Stimulated activated naive CD4-positive, alpha-beta T cell (primary cell): ENCODE data around the gene ACOX1.

Source experiments
- DNase-seq, 6 experiments: peaks; one replicate each; lab custom pipeline; 2025; lab: John Stamatoyannopoulos, UW

The ACOX1 gene

GRCh38 chr17:75978938-75979704 lies at the start of gene ACOX1, which contains the start of gene TEN1:
ACOX1 (minus strand) TSS chr17:75979166; CDS start chr17:75979073, 93 bp downstream.
TEN1 (plus strand) TSS chr17:75979240; CDS start chr17:75986193, 6,953 bp downstream.
- DNase-seq, result peak; percentile 91 to 97 (median 94)

- no peak for DNase-seq
Measured at GRCh38 chr17:76027159-76027839, 48.3 kb upstream of the ACOX1 start, which contains the start of gene EVPL. EVPL (minus strand) TSS chr17:76027306; CDS start chr17:76027198, 108 bp downstream.

- DNase-seq, result no peak
Measured at GRCh38 chr17:76026714-76027158, 47.8 kb upstream of the ACOX1 start.

GRCh38 chr17:76025294-76025693 lies 46.3 kb upstream of the ACOX1 start:
- no peak for DNase-seq

DNA sequence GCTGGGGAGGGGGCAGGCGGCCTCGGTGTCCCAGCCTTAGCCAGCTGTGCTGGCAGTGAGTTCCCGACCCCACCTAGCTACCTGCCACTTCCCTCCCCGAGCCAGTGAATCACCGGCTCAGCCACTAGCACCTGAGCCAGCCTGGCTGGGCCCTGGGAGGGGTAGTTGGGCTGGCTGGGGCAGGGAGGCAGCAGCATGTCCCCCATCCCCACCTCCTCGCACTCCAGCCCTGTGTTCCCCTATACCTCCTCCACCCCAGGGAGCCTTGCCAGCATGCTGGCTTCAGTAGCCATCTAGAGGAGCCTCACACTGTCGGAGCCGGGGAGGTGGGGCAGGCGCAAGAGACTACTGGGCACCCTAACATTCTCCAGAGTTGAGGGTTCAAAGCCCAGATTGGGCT lies 45.4 kb upstream of the ACOX1 start:
- no peak for DNase-seq

DNA sequence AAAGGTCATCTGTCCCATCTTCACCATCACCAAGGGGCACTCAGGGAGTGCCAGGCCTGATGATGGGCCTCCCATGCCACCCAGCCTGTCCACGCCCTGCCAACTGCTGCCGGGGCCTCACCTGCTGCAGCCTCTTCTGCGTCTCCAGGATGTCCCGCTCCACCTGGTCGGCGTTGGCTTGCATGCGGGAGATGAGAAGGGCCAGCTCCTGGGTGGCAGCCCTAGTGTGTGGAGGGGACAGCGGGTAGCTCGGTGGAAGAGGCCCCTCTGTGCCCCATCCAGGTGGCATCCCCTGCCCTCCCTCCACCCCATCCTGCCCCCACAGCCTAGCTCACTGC lies 44.9 kb upstream of the ACOX1 start:
- DNase-seq, result no peak

DNA sequence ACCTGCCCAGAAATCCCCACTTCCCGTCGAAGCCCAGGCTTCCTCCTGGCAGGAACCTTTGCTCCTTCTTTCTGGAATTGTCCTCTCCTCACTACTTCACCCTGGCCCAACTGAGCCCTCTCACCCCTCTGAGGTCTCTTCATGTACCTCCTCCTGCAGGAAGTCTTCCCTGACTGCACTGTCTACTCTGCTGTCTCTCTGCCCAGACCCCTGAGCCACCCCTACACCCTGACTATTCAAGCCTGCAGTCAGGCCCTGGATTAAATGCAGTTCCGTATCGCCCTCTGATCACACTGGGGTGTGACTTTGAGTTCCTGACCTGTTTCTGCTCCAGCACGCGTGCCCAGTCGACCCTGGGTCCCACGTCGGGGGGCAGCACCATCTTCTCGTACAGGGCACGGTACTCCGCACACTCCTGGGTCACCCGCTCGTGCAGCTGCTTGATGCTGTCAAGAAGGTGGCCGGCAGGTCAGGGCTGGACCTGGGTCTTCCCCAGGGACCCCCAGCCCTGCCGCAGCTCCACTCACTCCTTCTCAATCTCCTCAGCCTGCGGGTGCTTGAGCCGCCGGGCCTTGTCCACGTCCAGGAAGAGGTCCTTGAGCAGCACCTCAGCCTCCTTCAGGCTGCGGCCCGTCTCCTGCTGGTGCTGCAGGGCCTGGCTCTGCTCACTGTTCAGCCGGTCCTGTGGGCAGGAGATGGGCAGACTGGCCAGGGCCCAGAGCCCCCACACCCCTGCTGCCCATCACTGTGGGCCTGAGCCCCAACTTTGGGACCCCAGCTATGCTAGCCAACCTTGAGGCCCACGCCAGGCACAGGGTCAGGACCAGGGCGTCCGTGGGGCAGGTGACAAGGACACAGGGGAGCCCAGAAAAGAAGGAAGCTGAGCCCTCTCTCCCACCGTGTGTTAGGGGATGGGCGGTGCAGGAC lies 44.3 kb upstream of the ACOX1 start:
- no peak for DNase-seq

DNA sequence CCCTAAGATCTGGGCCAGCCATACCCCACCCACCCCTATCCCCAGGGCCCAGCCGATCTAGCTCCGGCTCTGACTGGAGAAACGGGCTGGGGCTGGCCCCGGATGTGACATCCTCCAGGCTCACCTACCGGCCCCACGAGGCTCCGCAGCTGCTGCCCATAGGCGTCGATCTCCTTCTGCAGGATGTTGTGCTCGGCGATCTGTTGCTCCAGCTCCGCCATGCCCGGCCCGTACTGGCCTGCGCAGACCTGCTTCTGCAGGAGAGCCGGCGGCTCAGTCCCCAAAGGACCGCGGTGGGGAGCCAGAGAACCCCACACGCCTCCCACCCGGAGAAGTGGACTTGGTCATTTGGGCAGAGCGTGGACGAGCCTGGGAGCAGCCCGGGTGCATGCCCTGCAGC lies 43.3 kb upstream of the ACOX1 start:
- DNase-seq, result no peak

DNA sequence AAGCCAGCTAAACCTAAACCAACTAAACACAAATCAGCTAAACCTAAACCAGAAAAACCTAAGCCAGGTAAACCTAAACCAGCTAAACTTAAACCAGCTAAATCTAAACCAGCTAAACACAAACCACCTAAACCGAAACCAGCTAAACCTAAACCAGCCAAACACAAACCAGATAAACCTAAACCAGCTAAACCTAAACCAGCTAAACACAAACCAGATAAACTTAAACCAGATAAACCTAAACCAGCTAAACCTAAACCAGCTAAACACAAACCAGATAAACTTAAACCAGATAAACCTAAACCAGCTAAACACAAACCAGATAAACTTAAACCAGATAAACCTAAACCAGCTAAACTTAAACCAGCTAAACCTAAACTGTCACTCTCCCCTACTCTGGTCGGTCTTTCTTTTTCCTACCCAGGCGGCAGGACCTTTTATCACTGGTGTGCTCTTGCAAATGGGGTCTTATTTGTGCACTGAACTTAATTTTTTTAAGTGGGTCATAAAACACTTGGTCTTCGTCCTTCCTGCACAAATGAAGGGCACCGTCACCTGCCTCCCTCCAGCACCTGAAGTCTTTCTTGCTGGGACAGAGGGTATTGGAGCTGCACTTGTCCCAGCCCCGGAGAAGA lies 41.0 kb upstream of the ACOX1 start:
- no peak for DNase-seq

GRCh38 chr17:76018801-76019200 lies 39.8 kb upstream of the ACOX1 start:
- no peak for DNase-seq

GRCh38 chr17:76018340-76018680 lies 39.3 kb upstream of the ACOX1 start:
- no peak for DNase-seq

DNA sequence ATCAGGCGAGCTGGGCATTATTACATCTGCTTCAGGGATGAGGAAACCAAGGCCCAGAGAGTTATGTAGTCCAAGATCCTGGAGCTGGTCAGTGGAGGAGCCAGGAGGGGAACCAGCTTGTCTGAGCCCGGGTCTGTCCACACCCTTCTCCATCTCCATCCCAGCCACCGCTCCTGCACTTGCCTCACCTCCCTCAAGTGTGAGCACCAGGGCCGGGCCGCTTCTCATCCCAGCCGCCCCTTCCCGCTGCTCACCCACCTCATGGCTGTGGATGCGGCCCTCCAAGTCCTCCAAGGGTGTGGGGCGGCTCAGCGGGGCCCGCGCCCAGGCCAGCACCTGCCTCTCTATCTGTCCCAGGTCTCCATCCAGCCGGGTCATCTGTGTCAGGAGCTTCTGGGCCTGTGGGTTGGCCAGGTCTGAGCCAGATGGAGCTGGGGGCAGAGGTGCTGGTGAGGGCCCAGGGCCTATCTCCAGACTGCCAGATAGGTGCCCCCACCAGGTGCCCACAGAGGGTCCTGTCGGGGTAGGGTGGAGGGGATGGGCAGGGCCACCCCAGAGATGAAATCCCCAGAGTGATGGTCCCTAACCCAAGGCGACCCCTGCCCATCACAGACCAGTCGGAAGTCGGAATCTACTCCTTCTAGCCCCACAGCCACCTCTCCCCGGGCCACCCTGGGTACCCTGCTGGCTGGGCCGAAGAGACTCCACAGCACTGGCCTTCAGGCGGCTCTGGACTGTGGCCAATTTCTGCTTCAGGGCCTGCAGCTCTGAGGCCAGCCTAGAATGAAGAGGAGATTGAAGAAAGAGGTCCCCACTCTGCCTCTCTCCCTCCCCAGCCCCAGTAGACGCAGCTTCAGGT lies 38.7 kb upstream of the ACOX1 start:
- DNase-seq, result no peak

- DNase-seq, result no peak
Measured at GRCh38 chr17:76014925-76015261, 35.9 kb upstream of the ACOX1 start.

DNA sequence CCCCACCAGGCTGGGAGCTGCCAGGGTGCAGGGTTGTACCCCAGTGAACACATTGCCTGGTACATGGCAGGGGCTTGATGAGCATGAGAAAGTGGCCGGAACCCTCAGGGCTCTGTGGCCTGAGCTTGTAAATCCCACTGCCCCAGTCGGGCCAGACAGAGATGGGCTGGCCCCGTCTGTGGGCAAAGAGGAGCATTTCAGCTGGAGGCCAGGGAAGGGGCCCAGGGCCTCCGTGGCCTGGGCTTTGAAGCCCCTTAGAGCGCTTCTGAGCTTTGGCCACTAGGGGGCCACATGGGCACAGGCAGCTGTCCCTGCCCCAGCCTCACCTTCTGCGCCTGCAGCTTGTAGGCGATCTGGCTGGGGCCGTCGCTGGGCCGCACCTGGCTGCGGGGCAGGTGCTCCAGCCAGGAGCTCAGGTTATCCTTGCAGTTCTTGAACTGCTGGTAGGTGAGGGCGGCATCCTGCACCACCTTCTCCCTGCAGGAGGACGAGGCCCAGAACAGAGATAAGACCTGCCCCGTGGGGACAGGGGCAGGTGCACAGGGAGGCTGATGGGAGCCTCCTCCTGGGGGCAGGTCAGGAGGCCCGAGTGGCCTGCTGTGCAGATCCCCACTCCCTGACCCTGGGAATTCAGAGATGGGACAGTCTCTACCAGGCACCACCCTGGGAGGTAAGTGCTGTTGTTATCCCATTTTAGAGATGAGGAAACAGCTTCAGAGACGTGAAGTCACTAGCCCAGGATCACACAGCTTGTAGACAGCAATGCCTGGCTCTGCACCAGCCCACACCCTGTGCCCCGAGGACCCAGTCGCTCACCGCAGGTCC lies 35.3 kb upstream of the ACOX1 start:
- DNase-seq, result peak; percentile 61 to 84 (median 69)

DNA sequence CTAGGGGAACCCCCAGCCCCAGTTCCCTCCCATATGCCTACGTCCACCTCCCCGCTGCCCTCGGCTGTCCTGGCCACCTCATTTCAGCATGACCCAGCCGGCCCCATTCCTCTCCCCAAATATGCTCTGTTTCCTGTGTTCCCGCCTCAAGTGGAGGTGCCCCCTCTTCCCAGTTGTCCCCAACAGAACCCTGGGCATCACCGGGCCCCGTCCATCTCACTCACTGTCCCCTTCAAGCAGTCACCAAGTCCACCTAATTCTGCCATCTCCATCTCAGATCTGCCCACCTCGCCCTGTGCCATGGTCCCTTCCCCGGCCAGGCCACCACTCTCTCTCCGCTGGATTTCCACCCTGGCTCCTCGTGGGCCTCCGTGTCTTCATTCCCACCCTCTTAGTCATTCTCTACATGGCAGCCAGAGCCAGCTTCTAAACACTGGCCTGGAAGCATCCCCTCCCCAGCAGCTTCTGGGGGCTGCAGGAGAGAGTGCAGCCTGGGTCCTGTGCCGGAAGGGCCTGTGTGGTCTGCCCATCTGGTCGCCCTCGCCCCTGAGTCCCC lies 34.5 kb upstream of the ACOX1 start:
- no peak for DNase-seq

- no peak for DNase-seq
Measured at GRCh38 chr17:76011951-76012350, 33.0 kb upstream of the ACOX1 start.

DNA sequence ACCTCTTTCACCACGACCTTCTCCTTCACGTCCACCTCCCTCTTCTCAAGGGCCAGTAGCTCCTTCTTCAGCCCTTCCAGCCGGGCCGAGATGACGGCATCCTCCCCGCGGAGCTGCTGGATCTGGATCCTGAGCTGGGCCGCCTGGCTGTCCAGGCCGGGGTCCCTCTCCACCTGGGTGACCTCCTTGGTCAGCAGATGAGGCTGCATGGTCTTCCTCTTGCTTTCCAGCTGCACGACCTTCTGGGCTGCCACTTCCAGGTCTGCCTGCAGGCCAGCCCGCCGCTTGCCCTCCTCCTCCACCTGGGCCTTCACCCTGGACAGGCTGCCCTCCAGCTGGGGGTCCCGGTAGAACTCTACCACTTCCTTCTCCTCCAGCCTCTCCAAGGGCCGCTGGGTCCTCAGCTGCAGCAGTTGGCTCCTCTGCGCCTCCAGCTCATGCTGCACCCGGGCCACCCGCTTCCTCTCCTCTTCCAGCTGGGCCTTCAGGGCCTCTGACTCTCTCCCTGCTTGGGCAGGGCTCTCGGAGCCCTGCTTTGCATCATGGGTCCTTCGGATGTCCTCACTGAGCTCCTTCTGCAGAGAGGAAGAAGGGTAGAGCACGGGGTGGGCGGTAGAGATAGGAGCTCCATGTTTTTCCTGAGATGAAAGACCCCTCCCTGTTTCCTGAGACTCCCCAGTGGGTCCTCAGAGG lies 31.1 kb upstream of the ACOX1 start:
- no peak for DNase-seq

- DNase-seq, result no peak
Measured at GRCh38 chr17:76009447-76009846, 30.5 kb upstream of the ACOX1 start.
